NOMO-1 treated with DMSO at 0.1 percent for 48 hours (cell line): Measurements from ENCODE around the gene MLLT3.

Experiments
- DNase-seq: peaks from one replicate; lab custom pipeline; 2025; ENCODE audit not compliant: unreplicated experiment; lab: John Stamatoyannopoulos, UW

Gene MLLT3

DNA sequence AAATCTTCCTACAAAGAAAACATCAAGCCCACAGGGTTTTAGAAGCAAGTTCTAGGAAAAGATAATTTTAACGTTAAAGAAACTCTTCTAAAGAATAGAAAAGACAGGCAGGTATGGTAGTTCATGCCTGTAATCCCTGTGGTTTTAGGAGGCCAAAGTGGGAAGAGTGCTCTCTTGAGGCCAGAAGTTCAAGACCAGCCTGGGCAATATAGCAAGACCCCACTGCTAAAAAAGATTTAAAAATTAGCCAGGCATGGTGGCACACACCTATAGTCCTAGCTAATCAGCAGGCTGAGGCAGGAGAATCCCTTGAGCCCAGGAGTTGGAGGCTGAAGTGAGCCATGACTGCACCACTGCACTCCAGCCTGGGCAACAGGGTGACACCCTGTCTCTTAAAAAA lies 193.3 kb downstream of the MLLT3 start:
- DNase-seq: no peak

DNA sequence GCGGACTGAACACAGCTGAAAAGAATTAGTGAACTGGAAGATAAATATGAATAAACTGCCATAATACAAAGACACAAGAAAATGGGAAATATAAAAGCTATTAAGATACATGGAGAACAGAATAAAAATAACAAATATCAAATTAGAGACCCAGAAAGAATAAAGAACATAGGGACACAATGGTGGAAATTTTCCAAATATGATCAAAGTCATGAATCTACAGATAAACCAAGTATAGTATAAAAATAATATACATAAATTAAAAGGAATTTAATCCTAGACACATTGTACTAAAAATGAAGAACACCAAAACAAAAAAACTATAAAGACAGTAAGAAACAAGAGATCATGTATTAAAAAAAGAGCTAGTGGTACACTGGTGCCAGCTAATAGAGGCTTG lies 194.9 kb downstream of the MLLT3 start:
- no peak for DNase-seq

DNA sequence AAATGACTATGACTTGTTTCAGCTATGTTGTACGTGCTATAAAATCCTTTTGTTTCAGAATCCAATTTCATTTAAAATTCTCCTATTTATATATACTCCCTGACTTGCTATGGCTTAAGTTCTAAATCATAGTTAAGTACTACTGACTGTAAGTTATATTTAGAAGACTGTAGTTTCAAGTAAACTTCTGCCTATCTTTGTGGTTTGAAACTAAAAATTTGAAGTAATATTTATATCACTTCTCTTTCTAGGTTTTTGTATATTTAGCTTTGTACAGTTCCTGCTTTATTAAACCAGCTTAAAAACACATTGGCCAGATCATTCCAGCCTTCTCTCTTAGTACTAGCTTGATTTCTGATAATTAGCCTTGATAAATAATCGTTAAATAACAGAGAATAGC lies 196.3 kb downstream of the MLLT3 start:
- DNase-seq: no peak

DNA sequence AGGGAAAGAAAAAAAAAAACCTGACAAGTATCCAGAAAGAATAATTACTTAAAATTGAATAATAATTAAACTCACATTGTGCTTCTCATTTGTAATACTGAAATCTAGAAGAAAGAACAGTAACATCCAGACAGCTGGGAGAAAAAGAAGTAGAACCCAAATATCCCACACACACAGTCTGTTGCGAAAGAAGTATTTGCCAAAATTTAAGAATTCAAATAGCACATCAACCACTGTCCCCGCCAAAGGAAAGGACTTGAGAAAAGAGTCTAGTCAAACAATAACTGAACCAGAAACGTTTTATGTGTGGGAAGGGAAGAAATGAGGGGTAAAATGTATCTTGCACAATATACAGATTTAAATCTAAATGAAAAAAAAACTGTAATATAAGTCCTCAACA lies 202.8 kb downstream of the MLLT3 start:
- no peak for DNase-seq

DNA sequence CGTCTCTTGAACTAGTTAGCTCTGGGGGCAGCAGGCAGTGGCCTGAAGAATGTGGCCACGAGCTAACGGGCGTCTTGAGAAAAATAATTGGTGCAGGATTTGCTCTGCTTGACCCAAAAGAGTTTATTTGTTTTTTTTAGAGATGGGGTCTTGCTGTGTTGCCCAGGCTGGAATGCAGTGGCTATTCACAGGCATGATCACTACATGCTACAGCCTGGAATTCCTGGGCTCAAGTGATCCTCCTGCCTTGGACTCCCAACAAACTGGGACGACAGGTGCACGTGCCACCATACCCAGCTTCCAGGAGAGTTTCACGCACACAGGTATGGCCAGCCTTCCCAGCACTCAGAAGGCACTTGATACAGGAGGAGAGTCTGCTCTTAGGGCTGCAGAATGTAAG lies 203.8 kb downstream of the MLLT3 start:
- no peak for DNase-seq

DNA sequence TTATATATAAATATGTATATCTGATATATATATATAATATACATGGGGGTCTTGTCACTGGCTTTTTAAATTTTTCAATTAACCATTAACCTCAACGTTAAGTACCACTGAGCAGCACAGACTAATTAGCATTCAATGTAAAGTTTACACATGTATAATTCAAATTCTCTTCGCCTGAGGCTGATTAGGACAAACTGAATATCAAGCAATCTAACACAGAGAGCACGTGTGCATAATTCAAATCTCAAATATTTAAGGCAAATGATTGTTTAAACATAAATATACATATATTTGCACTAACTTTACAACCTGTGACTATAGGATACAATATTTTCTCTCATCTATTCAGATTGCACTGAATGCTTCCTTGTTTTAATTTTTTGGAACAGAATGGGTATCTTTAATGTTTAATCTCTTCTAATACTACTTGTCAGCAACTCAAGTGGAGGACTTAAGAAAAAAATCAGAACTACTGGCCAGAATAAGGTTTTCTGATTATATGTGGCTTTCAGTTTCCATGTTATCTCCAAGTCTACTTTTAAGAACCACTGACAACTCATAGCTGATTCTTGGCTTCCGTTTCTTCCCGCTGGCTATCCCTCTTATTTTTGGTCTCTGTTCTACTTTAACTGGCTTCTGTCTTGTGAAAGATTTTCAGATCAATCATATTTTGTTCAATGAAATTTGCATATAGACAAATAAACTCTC lies 204.8 kb downstream of the MLLT3 start:
- DNase-seq: no peak

DNA sequence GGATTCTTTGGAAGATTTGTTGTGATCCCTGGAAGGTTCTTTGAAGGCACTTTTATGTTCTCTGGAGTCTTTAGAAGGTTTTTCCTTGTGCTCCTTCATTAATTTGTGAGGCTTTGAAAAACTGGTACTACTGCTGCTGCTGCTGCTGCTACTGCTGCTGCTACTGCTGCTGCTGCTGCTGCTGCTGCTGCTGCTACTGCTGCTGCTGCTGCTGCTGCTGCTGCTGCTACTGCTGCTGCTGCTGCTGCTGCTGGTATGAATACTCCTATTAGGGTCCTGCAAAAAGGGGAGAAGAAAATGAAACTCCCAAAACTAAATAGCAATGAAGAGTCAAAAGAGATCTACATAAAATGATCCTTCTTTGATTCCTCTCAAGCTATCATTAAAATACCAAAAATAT lies 208.1 kb downstream of the MLLT3 start:
- DNase-seq: no peak

DNA sequence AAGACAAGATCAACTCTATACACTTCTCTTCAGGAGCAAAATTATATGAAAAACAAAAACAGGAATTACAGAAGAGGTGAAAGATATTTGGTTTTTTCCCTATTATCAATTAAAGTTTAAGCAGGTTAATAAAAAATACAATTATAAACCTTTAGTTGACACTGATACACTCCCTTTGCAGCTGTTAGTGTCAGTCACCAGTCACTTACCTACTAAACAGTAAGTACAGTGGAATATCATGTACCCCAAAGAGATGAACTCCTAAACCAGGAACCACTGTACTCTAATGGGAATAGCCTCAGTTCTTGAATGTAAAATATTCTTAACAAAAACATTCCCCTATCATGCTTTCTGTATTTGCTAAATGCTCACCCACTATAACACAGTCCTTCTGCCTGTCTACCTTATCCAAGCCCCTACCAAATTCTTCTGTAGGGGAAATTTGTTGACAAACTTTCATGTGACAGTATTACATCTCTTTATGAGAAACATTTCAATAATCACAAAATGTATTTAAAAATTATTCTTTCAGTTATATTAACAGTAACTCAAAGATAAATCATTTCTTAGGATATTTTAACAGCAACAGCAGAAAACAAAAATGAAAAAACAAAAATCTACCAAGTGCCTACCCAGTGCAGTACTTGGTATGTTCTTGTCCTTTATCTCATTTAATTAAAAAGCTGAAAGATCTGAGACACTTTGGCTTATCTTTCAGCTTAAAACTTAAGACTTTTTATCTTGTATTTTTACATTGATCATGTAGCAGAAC lies 212.8 kb downstream of the MLLT3 start:
- no peak for DNase-seq

DNA sequence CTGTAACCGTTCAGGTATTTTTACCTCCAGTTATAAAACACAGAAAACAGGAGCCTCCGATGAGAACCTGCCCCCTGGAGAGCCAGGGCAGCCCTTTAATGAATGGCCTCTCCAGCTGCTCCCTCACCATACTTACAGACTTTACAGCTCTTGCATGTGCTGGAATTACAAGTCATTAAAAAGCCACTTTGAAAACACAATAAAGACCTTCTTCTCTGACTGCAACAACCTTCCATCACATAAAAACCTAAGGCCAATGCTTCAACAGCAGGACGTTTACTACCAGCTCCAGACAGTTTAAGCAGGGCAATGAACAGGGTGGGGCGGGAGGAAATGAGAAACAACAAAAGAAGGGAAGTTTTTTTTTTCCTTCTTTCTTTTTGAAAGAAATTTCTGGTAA lies 213.8 kb downstream of the MLLT3 start:
- DNase-seq: no peak

DNA sequence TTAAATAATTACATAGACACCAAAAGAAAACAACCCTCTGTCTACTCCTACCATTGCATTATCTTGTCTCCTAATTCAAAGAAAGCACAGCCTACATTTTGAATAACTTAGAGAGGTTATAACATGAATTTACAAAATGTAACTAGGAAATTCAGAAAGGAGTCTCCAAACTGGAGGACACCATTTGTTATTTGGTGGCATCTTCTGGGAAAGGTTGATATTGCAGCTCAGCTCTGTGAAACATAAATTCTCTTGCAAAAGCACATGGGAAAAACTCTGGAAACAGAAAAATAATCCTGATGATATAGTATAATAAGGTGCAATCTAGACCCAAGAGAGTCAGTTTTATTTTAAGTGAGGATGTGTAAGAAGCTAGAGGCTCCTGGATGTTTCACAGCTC lies 215.3 kb downstream of the MLLT3 start:
- DNase-seq: no peak

DNA sequence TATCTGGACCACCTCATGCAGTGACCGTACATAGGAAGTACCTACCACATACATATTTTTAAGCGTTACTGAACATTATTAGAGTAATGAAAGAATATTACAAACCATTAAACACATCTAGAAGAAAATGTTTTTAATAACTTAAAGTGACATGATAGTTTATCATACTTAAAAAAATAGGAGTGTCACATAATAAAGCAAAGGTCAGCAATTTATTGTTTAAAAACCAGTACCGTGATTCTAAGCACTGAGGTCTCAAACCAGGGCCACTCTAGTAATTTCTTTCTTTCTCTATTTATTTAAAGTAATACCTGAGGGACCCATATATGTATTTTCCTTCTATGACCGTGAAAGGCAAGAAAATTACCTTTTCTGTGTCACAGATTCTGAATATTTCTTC lies 216.0 kb downstream of the MLLT3 start:
- no peak for DNase-seq

DNA sequence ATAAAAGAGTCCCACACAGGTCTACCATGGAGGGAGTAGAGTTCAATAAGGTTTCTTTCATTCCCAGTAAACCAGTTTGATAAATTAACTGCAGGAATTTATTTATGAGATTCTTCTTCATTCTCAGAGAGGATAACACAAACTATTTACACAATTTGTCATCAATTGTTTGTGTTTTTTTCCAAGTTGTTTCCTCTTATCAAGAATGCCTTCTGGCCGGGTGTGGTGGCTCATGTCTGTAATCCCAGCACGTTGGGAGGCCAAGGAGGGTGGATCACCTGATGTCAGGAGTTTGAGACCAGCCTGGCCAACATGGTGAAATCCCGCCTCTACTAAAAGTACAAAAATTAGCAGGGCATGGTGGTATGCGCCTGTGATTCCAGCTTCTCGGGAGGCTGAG lies 216.7 kb downstream of the MLLT3 start:
- no peak for DNase-seq

DNA sequence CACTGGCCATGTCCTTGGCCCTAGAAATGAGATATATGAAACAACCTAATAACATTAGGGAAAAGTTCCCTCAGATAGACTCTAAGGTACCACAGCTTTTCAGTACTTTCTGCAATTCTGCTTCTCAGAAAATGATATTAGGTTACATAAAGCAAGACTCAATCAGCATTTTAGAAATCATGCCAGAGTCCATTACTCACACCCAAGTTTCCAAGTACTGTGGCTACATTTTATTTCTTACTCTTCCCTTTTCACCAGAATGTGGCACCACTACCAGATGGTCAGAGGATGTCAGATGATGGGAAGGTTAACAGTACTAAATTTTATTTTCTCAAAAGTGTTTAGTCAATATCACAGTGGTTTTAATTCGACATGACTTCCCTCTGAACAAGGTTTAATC lies 217.2 kb downstream of the MLLT3 start:
- DNase-seq: no peak

DNA sequence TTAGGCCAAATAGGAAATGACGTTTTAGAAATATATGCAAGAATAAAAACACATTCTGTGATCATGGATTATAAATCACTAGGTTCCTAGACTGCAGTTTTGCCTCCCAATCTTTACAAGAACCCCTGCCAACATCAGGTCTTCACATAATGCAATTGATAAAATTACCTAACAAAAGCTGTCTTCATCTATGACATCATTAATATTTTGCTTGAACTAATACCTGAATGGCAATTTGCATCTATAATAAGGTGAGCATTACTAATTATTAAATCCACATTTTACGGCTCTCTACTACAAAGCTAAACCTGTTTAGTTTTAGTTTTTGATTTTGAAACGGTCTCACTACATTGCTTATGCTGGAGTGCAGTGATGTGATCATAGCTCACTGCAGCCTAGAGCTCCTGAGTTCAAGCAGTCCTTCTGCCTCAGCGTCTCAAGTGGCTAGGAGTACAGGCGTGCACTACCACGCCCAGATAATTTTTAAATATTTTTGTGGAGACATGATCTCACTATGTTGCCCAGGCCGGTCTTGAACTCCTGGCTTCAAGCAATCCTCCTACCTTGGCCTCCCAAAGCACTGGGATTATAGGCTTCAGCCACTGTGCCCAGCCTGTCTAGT lies 218.0 kb downstream of the MLLT3 start:
- no peak for DNase-seq

DNA sequence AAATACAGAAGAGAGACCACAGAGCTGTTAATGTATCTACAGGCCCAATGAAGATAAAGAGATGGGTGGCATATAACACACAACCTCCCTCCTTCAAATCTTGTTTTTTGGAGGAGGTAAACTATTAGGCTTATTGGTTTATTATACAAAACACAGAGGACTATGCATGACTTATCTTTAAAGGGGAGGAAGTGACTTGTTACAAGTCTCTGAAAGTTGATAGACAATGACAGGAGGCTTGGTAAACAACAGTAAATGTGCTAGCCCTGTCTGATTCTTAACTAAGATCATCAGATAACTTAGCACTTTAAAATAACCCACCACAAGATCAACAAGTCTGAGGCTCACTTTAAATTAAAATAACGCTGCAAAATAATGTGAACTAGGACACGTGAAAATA lies 219.0 kb downstream of the MLLT3 start:
- no peak for DNase-seq

DNA sequence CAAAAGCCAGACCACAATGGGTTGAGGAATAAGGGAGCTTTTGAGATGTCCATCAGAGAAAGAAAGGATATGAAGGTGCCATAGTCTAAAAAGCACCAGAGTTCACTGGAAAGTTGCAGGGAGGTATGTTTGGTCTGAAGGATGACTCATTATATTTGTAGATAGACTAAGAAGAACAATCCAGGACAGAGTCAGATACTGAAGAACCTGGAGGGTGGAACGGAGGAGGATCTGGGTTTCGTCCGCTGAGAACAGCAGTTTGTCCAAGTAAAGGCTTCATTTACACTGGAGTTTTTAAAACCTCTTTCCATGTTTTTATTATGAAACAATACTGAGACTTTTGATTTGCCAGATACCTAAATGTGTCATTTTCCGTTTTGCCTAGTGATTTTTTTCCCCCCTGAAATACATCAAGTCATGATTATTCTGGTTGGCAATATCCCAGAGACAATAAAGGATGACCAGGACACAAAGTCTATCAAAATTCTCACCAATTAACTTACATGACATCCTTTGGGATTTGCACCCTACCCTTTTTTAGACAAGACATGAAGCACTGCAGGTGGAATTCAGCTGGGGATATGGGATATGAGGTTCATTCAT lies 219.9 kb downstream of the MLLT3 start:
- DNase-seq: no peak

DNA sequence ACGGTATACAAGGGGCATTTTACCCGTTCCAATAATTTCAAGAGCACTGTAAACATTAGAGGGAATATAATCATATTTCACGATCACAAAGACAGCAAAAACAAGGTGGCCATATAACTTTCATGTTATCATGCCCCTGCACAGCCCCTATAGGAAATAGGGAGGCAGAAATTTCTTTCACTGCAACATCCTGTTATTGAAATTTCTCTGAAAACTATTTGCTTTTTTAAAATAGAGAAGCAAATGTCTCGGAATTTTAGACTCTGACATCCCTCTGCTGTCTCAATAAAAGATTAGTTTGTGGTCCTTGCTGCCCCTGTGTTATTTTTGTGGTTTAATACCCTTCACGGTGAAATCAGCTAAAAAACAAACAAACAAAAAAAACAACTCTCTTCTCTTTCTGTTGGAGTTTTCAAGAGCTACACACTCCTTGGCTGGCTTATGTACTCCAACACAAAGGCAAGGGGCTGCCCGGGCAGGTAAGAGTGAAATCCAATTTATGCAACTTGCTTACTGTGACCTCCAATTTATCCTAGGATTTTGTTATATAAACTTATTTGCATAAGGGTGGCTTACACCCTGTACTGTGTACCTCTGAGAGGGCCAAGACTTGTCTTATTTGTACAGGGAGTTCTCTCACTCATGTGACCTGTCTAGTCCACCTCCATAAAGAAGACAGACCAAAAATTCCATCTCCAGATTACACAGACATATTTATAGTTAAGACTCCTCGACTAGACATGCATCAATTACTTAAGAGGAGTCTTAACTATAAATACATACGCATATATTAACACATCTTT lies 223.6 kb downstream of the MLLT3 start:
- DNase-seq: no peak

DNA sequence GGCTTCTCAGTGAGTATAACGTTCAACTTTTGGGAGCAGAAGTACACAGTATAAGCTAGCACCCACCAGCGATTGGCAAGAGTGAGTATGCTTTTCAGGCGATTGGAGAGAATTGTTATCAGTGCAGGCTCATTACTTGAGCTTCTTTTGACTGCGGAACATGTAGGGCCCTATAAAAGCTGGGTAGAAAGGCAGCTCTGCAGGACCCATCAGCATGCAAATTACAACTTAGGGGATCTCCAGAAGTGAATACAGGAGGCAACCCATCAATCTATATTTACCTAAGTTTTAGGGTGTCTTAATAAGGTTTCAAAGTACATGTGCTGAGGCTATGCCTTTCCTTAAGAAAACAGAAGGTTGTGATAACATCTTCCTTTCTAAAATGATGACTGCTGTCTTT lies 225.0 kb downstream of the MLLT3 start:
- DNase-seq: no peak

DNA sequence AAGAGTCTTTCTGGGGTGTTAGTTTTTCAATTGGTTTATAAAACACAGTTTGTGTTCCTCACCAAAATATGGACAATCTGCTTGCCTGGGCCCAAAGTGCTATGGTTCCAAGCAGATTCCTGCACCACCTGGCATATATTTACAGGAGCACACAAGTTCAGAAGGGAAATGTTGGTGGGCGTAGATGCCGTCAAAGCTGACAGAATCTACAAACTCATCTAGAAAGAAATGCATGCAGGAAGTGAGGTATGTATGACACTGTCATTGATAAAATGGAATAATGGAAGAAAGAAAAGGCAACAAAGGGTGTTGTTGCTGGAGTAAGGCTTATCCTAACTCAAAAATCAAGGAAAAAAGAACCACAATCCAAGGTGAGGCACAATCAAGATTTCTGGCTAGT lies 225.8 kb downstream of the MLLT3 start:
- no peak for DNase-seq

DNA sequence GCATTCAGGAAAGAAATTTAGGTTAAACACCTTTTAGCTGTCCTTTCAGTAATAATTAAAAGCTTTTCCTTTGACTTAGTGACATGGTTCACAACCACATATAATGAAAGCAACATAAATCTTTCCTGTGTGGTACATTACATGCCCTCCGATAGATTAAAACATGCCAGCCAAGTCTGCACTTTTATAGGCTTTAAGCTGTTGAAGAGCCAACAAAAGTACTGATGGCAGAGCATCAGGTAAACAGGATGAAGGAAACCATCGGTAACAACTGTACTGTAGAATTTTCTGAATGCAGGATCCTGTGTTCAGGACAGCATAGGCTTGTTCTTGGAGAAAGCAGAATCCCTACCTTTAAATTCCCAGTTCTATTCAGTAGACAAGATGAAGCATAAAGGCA lies 226.6 kb downstream of the MLLT3 start:
- no peak for DNase-seq

DNA sequence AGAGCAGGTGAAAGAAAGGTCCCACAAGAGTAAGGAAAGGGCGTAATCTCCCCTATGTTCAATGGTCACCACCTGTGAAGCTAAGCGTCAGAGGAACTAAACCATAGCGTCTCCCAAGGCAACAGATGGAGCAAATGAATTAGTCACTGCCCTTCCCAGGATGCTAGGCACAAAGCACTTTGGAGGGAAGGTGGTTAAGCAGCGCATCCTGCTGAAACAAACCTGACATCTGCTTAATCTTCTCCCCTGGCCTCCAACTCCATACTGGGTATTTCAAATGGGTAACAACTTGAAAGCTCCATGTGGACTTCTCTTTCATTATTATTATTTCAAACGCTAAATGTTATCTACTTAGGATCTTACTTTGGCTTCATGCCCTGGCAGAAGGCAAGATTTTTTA lies 227.3 kb downstream of the MLLT3 start:
- no peak for DNase-seq
